Hepatocyte (in vitro differentiated cells): ENCODE data around the gene IL22.

Experiments
- EZH2 ChIP-seq: fragments of 200-600 bp; sonication (generic); IDR thresholded peaks from 2 replicates; pipeline ENCODE4 v1.6.1; 2016; ENCODE audit warnings: antibody characterized with exemption, mild to moderate bottlenecking, borderline replicate concordance
- EZH2phosphoT487 ChIP-seq: fragments of 200-600 bp; sonication (generic); IDR thresholded peaks from one replicate; pipeline ENCODE4 v1.6.1; 2018; ENCODE audit warnings: antibody characterized with exemption, mild to moderate bottlenecking, low read depth, moderate library complexity; ENCODE audit not compliant: unreplicated experiment, severe bottlenecking
- TF ChIP-seq, protein P1 (sequence below): fragments of 200-600 bp; sonication (generic); IDR thresholded peaks from 2 replicates; pipeline ENCODE4 v1.5.1; 2016; ENCODE audit warnings: antibody characterized with exemption, mild to moderate bottlenecking; ENCODE audit not compliant: poor library complexity

DNA sequence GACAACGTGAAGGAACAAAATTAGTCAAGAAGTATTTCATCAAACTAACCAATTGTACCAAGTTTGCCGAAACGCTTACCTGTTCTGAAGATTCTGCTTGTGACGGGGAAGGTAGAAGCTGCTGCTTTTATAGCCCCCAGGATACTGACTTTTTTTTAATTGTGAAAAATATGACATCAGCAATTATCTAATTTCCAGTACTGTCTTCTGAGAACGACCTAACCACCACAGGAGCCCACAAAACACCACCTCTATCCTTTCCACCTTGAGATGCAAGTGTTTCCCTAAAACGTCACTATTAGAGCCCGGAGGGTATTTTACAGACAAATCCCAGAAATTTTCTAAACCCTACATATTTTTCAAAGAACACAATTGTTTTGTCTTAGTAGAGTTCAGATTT lies at the start of gene IL22:
- TF ChIP-seq, protein P1, sequence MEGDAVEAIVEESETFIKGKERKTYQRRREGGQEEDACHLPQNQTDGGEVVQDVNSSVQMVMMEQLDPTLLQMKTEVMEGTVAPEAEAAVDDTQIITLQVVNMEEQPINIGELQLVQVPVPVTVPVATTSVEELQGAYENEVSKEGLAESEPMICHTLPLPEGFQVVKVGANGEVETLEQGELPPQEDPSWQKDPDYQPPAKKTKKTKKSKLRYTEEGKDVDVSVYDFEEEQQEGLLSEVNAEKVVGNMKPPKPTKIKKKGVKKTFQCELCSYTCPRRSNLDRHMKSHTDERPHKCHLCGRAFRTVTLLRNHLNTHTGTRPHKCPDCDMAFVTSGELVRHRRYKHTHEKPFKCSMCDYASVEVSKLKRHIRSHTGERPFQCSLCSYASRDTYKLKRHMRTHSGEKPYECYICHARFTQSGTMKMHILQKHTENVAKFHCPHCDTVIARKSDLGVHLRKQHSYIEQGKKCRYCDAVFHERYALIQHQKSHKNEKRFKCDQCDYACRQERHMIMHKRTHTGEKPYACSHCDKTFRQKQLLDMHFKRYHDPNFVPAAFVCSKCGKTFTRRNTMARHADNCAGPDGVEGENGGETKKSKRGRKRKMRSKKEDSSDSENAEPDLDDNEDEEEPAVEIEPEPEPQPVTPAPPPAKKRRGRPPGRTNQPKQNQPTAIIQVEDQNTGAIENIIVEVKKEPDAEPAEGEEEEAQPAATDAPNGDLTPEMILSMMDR = no peak
- TF ChIP-seq EZH2 (no peak), EZH2phosphoT487 (no peak)
